Limb (tissue), 2 donors: ENCODE results near the gene RPS6KA3.

ENCODE experiments used
- DNase-seq, 2 donors: peaks; one replicate each; pipeline ENCODE4 v3.0.0-alpha.2; 2016; ENCODE audit errors: extremely low spot score in 2 of 2

The RPS6KA3 gene

GRCh38 chrX:20101934-20102581 is 164.7 kb downstream of the RPS6KA3 start:
- DNase-seq: no peak
